GM23338 (cell line): ENCODE data around the gene NTF3. TPM values are rescaled to one million over a fixed set of nuclear protein-coding genes. Genes with fewer than 3 reads are reported as not detected.

ENCODE experiments used
- ATAC-seq: fragments of 200-7000 bp; cut with Tn5 transposase; 3 replicates; pipeline ENCODE4 v1.9.1; 2020
- DNase-seq: peaks from one replicate; pipeline ENCODE4 v3.0.0-alpha.2; 2015; ENCODE audit warnings: low spot score
- H2AFZ ChIP-seq: fragments of 200-600 bp; sonication (generic); 2 replicates; pipeline ENCODE4 v1.8.0; 2016; ENCODE audit warnings: antibody characterized with exemption, mild to moderate bottlenecking, moderate library complexity
- H3F3A ChIP-seq: fragments of 200-600 bp; sonication (generic); replicated peaks from 2 replicates; pipeline ENCODE4 v1.8.0; 2017; ENCODE audit warnings: antibody characterized with exemption, mixed run types, low read depth
- H3K27ac ChIP-seq: fragments of 200-600 bp; sonication (generic); 2 replicates; pipeline ENCODE4 v1.6.1; 2016; ENCODE audit warnings: low read depth
- H3K27me3 ChIP-seq: fragments of 200-600 bp; sonication (generic); 2 replicates; pipeline ENCODE4 v1.8.0; 2016; ENCODE audit warnings: mild to moderate bottlenecking, mixed run types, moderate library complexity; ENCODE audit not compliant: insufficient read depth
- H3K36me3 ChIP-seq: fragments of 200-600 bp; sonication (generic); 2 replicates; pipeline ENCODE4 v1.8.0; 2016; ENCODE audit warnings: mild to moderate bottlenecking; ENCODE audit not compliant: insufficient read depth
- H3K4me1 ChIP-seq: fragments of 200-600 bp; sonication (generic); 2 replicates; pipeline ENCODE4 v1.8.0; 2016; ENCODE audit warnings: mild to moderate bottlenecking, moderate library complexity; ENCODE audit not compliant: insufficient read depth
- H3K4me2 ChIP-seq: fragments of 200-600 bp; sonication (generic); 2 replicates; pipeline ENCODE4 v1.7.1; 2017; ENCODE audit warnings: mixed run types
- H3K4me3 ChIP-seq: fragments of 200-600 bp; sonication (generic); 2 replicates; pipeline ENCODE4 v1.6.1; 2016; ENCODE audit warnings: mixed run types
- H3K79me2 ChIP-seq: fragments of 200-600 bp; sonication (generic); replicated peaks from 2 replicates; pipeline ENCODE4 v1.8.0; 2017; ENCODE audit warnings: mild to moderate bottlenecking; ENCODE audit not compliant: insufficient read depth
- H3K9me2 ChIP-seq: fragments of 200-600 bp; sonication (generic); 2 replicates; pipeline ENCODE4 v1.8.0; 2017; ENCODE audit not compliant: insufficient read depth
- H4K20me1 ChIP-seq: fragments of 200-600 bp; sonication (generic); replicated peaks from 2 replicates; pipeline ENCODE4 v1.8.0; 2017; ENCODE audit warnings: mild to moderate bottlenecking; ENCODE audit not compliant: insufficient read depth
- H3K27ac Mint-ChIP-seq: 2 replicates; pipeline ENCODE4 v1.8.0; 2020; ENCODE audit warnings: inconsistent platforms, mild to moderate bottlenecking, moderate library complexity, mixed read lengths
- H3K27me3 Mint-ChIP-seq: 3 replicates; pipeline ENCODE4 v1.8.0; 2022; ENCODE audit warnings: low read depth, mild to moderate bottlenecking, moderate library complexity, mixed read lengths, inconsistent platforms; ENCODE audit not compliant: insufficient read depth, poor library complexity
- H3K36me3 Mint-ChIP-seq: 3 replicates; pipeline ENCODE4 v1.8.0; 2021; ENCODE audit warnings: low read depth, mild to moderate bottlenecking, inconsistent platforms, moderate library complexity, mixed read lengths
- H3K4me1 Mint-ChIP-seq: 3 replicates; pipeline ENCODE4 v1.8.0; 2020; ENCODE audit warnings: mild to moderate bottlenecking, inconsistent platforms, mixed read lengths
- H3K4me3 Mint-ChIP-seq: 3 replicates; pipeline ENCODE4 v1.8.0; 2021; ENCODE audit warnings: moderate library complexity, mild to moderate bottlenecking, inconsistent platforms, mixed read lengths
- H3K9me3 Mint-ChIP-seq: 3 replicates; pipeline ENCODE4 v1.8.0; 2020; ENCODE audit warnings: moderate library complexity, mild to moderate bottlenecking, inconsistent platforms, mixed read lengths
- CREB1 ChIP-seq: fragments of 250-450 bp; sonication (Bioruptor Pico); IDR thresholded peaks from 2 replicates; pipeline ENCODE4 v1.5.0; 2020; ENCODE audit warnings: low read depth, mild to moderate bottlenecking, moderate library complexity
- CTCF ChIP-seq, 2 experiments: fragments of 200-600 bp in 1 of 2; sonication (generic) in 1 of 2; conservative IDR thresholded peaks; 2 replicates each; pipeline versions ENCODE4 v1.5.1 to v1.6.1; 2016 to 2017; ENCODE audit warnings: antibody characterized with exemption in 2 of 2, low read depth in 2 of 2, mild to moderate bottlenecking in 2 of 2, moderate library complexity in 1 of 2
- ETS1 ChIP-seq: IDR thresholded peaks from 2 replicates; pipeline ENCODE4 v1.6.1; 2016; ENCODE audit warnings: antibody characterized with exemption
- EZH2 ChIP-seq: fragments of 200-600 bp; sonication (generic); IDR thresholded peaks from one replicate; pipeline ENCODE4 v1.8.0; 2017; ENCODE audit warnings: antibody characterized with exemption, mild to moderate bottlenecking, low read depth; ENCODE audit not compliant: unreplicated experiment
- EZH2phosphoT487 ChIP-seq: fragments of 200-600 bp; sonication (generic); IDR thresholded peaks from one replicate; pipeline ENCODE4 v1.8.1; 2018; ENCODE audit warnings: antibody characterized with exemption; ENCODE audit not compliant: unreplicated experiment
- JUNB ChIP-seq: IDR thresholded peaks from one replicate; pipeline ENCODE4 v1.6.1; 2016; ENCODE audit warnings: antibody characterized with exemption; ENCODE audit not compliant: unreplicated experiment
- NANOG ChIP-seq: IDR thresholded peaks from 2 replicates; pipeline ENCODE4 v1.6.1; 2016; ENCODE audit warnings: antibody characterized with exemption, borderline replicate concordance
- POLR2AphosphoS5 ChIP-seq: IDR thresholded peaks from 2 replicates; pipeline ENCODE4 v1.6.1; 2016; ENCODE audit warnings: antibody characterized with exemption, low read depth
- REST ChIP-seq: IDR thresholded peaks from one replicate; pipeline ENCODE4 v1.6.1; 2018; ENCODE audit warnings: antibody characterized with exemption; ENCODE audit not compliant: unreplicated experiment
- STAT1 ChIP-seq: IDR thresholded peaks from one replicate; pipeline ENCODE4 v1.6.1; 2016; ENCODE audit warnings: antibody characterized with exemption; ENCODE audit not compliant: unreplicated experiment
- ZNF114 ChIP-seq: fragments of 250-450 bp; sonication (Bioruptor Pico); IDR thresholded peaks from 2 replicates; pipeline ENCODE4 v1.5.0; 2020; ENCODE audit warnings: mild to moderate bottlenecking, moderate library complexity
- ZNF331 ChIP-seq: fragments of 250-450 bp; sonication (Bioruptor Pico); IDR thresholded peaks from 2 replicates; pipeline ENCODE4 v1.5.0; 2020; ENCODE audit warnings: low read depth, mild to moderate bottlenecking, moderate library complexity
- ZNF462 ChIP-seq: fragments of 250-450 bp; sonication (Bioruptor Pico); IDR thresholded peaks from 2 replicates; pipeline ENCODE4 v1.5.0; 2020; ENCODE audit warnings: mild to moderate bottlenecking, moderate library complexity
- polyA plus RNA-seq: library from polyadenylated mRNA; unstranded; fragments of >200 nt; fragmentation: Nextera tagmentation; extraction: Ambion mirVana; gene quantifications from 2 replicates; pipeline ENCODE4 v1.2.1, GENCODE V29; 2016
- total RNA-seq: library from RNA; depleted of rRNA; stranded (reverse); fragments of >200 nt; shearing (Covaris generic); gene quantifications from 2 replicates; pipeline ENCODE4 v1.2.3, GENCODE V29; 2014

The NTF3 gene
- total and polyA plus RNA-seq, 2 experiments from 2014 or later, result 1.2 TPM; not detected in 1

- no peak for TF ChIP-seq NANOG
- TF ChIP-seq EZH2, result no peak
- no peak for TF ChIP-seq CTCF (conservative IDR thresholded peaks at IDR 0.05; ENCODE audit: low read depth in 2 of 2)
- TF ChIP-seq ETS1, result no peak
- TF ChIP-seq JUNB, result no peak
- no peak for TF ChIP-seq ZNF462
- TF ChIP-seq ZNF114 (CRISPR knock-in tag), result no peak
- TF ChIP-seq REST, result no peak
- no peak for TF ChIP-seq POLR2AphosphoS5
- no peak for TF ChIP-seq CREB1 (CRISPR knock-in tag)
- no peak for TF ChIP-seq STAT1
- TF ChIP-seq EZH2phosphoT487, result no peak
- no peak for TF ChIP-seq ZNF331 (CRISPR knock-in tag)
- H3K27ac ChIP-seq, result no peak overlapping the region
- no peaks in the 10 kb centered on the region for H3K79me2 ChIP-seq
- H2AFZ ChIP-seq, result no peak overlapping the region
- no peak overlapping the region for H3K4me3 ChIP-seq
- Mint-ChIP-seq H3K27ac (no peak overlapping the region), H3K27me3 (peaks cover 15% of the 10 kb centered on the region), H3K36me3 (no peaks in the 10 kb centered on the region), H3K9me3 (no peaks in the 10 kb centered on the region), H3K4me3 (no peak overlapping the region), H3K4me1 (peaks cover 35% of the 10 kb centered on the region)
- peaks cover 4% of the 10 kb centered on the region; the same call in 1 of the 2 replicates for H3K27me3 ChIP-seq
- no peaks in the 10 kb centered on the region; the same call in 1 of the 2 replicates for H3F3A ChIP-seq
- no peaks in the 10 kb centered on the region for H3K36me3 ChIP-seq
- DNase-seq (no peak), ATAC-seq (no peak)
- no peak overlapping the region for H3K4me2 ChIP-seq
- peaks cover 3% of the 10 kb centered on the region; the same call in 1 of the 2 replicates for H3K9me2 ChIP-seq
- H4K20me1 ChIP-seq, result no peaks in the 10 kb centered on the region
- H3K4me1 ChIP-seq, result peaks cover 14% of the 10 kb centered on the region
Observed at GRCh38 chr12:5476356-5476755, 44.4 kb downstream of the NTF3 start.
